Right renal cortex interstitium (tissue), 3 donors: ENCODE results near the gene KCNJ9. TPM values are rescaled to one million over a fixed set of nuclear protein-coding genes. Genes with fewer than 3 reads are reported as not detected.

ENCODE experiments used
- DNase-seq, 3 donors: peaks; one replicate each; pipeline ENCODE4 v3.0.0-alpha.2; 2013; ENCODE audit warnings: low read depth in 3 of 3, low spot score in 2 of 3
- polyA plus RNA-seq, 3 donors: library from polyadenylated mRNA; unstranded; fragments of 120-200 nt; gene quantifications; one replicate each; pipeline ENCODE4 v1.2.1, GENCODE V29; 2013; ENCODE audit not compliant: insufficient read length in 3 of 3

The KCNJ9 gene
- polyA plus RNA-seq, 3 donors = 0.08 to 0.12 (median 0.08) TPM

GRCh38 chr1:160139840-160140239, 58.5 kb downstream of the KCNJ9 start:
- no peak for DNase-seq

Other genes with a start within 250 kb of the KCNJ9 start
- gene VSIG8, start 218.9 kb upstream of the KCNJ9 start, polyA plus RNA-seq = under 1 TPM; 0.36 to 0.93 (median 0.42) TPM
- 1 to 10 TPM; 3.2 to 4.1 (median 4.1) TPM for gene CFAP45, start 181.4 kb upstream of the KCNJ9 start, polyA plus RNA-seq
- 100 to 1,000 TPM; 116 to 148 (median 133) TPM for gene TAGLN2, start 156.0 kb upstream of the KCNJ9 start, polyA plus RNA-seq
- 10 to 100 TPM; 10.7 to 11.6 (median 11.5) TPM for gene IGSF9, start 135.9 kb upstream of the KCNJ9 start, polyA plus RNA-seq
- not detected for gene SLAMF9, start 127.3 kb upstream of the KCNJ9 start, polyA plus RNA-seq
- gene PIGM, start 49.5 kb upstream of the KCNJ9 start, polyA plus RNA-seq = 10 to 100 TPM; 11.5 to 12.2 (median 11.9) TPM
- 10 to 100 TPM; 28.0 to 33.3 (median 29.1) TPM for gene KCNJ10, start 11.4 kb upstream of the KCNJ9 start, polyA plus RNA-seq
- 10 to 100 TPM; 24.8 to 33.0 (median 29.2) TPM for gene IGSF8, start 17.1 kb downstream of the KCNJ9 start, polyA plus RNA-seq
- gene ATP1A2, start 34.2 kb downstream of the KCNJ9 start, polyA plus RNA-seq = 1 to 10 TPM; 4.2 to 5.8 (median 4.6) TPM
- under 1 TPM in 1 of 3 donors, not detected in 2; 0.37 TPM for gene ATP1A4, start 70.1 kb downstream of the KCNJ9 start, polyA plus RNA-seq
- gene CASQ1, start 109.0 kb downstream of the KCNJ9 start, polyA plus RNA-seq = under 1 TPM; 0.15 to 0.34 (median 0.18) TPM
- 100 to 1,000 TPM; 129 to 136 (median 132) TPM for gene PEA15, start 123.8 kb downstream of the KCNJ9 start, polyA plus RNA-seq
- gene DCAF8, start 181.0 kb downstream of the KCNJ9 start, polyA plus RNA-seq = 100 to 1,000 TPM; 170 to 208 (median 184) TPM
- gene PEX19, start 203.6 kb downstream of the KCNJ9 start, polyA plus RNA-seq = 10 to 100 TPM; 91.0 to 93.7 (median 91.3) TPM